HG02642 (cell line): ENCODE results near the gene ECM1.

Source experiments
- ATAC-seq: cut with Tn5 transposase; IDR thresholded peaks from one replicate; pipeline ENCODE4 v1.9.1; 2021; ENCODE audit warnings: mild to moderate bottlenecking; ENCODE audit not compliant: unreplicated experiment, poor library complexity

ECM1 gene

DNA sequence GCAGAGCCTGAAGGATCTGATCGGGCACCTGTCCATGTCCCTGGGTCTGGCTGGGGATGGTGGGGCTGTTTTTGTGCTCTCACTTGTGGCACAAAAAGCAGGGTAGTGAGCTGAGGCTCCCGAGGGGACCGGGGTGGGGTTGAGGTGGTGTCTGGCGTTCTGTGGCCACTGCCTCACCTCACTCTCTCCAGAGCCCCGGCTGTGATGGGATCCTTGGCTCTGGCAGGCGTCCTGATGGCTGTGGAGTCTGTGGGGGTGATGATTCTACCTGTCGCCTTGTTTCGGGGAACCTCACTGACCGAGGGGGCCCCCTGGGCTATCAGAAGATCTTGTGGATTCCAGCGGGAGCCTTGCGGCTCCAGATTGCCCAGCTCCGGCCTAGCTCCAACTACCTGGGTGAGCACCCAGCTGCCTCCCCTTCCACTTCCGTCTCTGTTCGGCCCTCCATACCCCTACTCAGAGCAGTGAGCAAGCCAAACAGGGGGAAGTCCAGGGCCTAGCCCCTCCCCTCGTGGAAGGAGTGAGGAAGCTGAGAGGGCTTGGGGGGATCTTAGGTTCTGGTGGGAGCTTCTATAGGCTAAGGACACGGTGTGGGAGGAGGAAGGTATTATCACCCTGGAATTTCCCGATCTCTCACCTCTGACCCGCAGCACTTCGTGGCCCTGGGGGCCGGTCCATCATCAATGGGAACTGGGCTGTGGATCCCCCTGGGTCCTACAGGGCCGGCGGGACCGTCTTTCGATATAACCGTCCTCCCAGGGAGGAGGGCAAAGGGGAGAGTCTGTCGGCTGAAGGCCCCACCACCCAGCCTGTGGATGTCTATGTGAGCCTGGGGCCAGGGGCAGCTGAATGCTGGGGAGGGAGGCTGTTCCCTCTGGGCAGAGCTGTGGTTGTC lies 48.3 kb downstream of the ECM1 start:
- ATAC-seq, result no peak

- no peak for ATAC-seq
Observed at GRCh38 chr1:150557065-150557600, 49.2 kb downstream of the ECM1 start.

- ATAC-seq, result no peak
Observed at GRCh38 chr1:150557813-150558212, 49.9 kb downstream of the ECM1 start.

DNA sequence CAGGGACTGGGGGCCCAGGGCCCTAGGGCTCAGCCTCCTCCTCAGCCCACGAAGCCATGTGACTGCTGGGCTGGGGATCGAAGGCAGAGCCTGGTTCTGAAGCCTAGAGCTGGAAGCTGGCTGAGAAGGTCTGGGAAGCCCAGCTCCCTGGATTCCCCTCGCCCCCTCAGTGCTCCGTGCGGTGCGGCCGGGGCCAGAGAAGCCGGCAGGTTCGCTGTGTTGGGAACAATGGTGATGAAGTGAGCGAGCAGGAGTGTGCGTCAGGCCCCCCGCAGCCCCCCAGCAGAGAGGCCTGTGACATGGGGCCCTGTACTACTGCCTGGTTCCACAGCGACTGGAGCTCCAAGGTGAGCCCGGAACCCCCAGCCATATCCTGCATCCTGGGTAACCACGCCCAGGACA lies 50.4 kb downstream of the ECM1 start:
- no peak for ATAC-seq

- ATAC-seq, result no peak
Observed at GRCh38 chr1:150558761-150559655, 51.1 kb downstream of the ECM1 start.

DNA sequence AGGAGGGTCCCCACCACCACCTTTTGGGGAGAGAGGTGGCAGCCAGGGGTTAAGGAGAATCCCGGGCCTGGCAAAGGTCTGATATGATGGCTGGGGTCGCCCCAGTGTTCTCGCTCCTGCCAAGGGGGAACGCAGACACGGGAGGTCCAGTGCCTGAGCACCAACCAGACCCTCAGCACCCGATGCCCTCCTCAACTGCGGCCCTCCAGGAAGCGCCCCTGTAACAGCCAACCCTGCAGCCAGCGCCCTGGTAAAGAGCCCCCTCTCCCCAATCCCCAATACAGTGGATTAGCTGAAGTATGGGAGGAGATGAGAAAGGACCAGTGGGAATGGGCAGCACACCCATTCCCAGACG lies 51.7 kb downstream of the ECM1 start:
- no peak for ATAC-seq

- no peak for ATAC-seq
Observed at GRCh38 chr1:150560011-150560438, 52.1 kb downstream of the ECM1 start.

- peak; percentile 33 for ATAC-seq
Observed at GRCh38 chr1:150560576-150561253, 52.8 kb downstream of the ECM1 start.

GRCh38 chr1:150561254-150561973 lies 53.5 kb downstream of the ECM1 start:
- peak; percentile 24 for ATAC-seq

GRCh38 chr1:150561974-150562445 lies 54.1 kb downstream of the ECM1 start:
- peak; percentile 42 for ATAC-seq

GRCh38 chr1:150562446-150563339 lies 54.8 kb downstream of the ECM1 start:
- peak; percentile 45 for ATAC-seq
